HG03565 (cell line): ENCODE results near the gene TSHZ2.
"Not testable (repeated sequence)": the region's sequence is repeated elsewhere in the genome, so short reads cannot be mapped to it uniquely, and the experiment has no call there.

Experiments used
- ATAC-seq: cut with Tn5 transposase; IDR thresholded peaks from one replicate; pipeline ENCODE4 v1.9.1; 2021; ENCODE audit warnings: mild to moderate bottlenecking, moderate library complexity; ENCODE audit not compliant: unreplicated experiment

The TSHZ2 gene

DNA sequence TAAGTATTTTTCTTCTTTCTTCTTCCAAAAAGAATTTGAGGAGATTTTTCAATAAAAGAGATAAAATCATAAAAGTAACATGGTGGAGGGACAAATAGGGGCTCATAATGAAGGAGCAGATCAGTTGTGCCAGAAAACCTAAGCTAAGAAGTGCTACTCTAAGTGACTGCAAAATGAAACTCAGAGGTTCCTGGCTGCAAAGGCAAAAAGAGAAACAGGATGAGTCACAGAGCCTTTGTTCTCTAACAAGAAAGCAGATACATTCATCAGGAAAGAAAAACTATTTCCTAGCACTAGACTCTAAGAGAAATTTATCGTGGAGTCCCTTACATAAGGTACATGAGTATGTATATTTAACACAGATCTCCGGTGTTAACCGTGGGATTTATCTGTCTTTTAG, 49.8 kb downstream of the TSHZ2 start:
- no peak for ATAC-seq

DNA sequence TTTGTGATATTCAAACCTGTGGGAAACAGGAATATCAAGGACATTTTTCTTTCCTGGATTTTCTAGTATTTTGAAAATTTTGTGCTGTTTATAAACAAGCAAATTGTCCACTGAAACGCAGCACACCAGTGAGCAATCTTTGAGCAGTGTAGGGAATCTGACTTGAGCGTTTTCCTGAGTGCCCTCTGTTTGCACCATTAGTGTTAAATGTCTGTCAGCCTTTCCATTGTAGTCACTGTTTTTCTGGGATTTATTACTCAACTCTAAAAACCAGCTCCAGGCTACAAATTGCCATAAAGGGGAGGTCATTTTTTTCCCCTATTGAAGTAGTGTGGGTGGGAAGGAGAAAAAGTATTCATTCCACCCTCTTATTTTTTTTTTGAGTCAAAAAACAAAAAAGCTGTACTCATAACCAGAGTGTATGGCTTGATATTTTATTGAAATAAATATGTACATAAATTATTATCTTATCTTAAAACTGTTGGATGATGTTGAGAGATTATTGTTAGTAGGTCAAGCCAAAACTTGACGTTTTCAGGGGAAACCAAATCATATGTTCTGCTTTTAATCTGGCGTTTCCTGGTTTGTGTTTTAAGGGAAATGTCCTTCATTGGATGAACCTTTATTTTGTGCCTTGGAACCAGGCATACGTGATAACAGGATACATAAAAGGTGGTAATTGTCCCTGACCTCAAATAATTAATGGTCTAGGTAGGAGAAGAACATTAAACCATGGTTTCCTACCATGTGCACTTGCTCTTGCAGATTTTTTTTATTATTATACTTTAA, 51.8 kb downstream of the TSHZ2 start:
- no peak for ATAC-seq

DNA sequence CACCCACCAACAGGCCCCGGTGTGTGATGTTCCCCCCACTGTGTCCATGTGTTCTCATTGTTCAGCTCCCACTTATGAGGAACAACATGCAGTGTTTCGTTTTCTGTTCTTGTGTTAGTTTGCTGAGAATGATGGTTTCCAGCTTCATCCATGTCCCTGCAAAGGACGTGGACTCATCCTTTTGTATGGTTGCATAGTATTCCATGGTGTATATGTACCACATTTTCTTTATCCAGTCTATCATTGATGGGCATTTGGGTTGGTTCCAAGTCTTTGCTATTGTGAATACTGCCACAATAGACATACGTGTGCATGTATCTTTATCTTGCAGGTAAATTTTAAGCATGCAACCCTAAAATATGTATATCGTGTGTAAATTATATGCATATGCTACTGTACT, 52.5 kb downstream of the TSHZ2 start:
- ATAC-seq: not testable (repeated sequence)

DNA sequence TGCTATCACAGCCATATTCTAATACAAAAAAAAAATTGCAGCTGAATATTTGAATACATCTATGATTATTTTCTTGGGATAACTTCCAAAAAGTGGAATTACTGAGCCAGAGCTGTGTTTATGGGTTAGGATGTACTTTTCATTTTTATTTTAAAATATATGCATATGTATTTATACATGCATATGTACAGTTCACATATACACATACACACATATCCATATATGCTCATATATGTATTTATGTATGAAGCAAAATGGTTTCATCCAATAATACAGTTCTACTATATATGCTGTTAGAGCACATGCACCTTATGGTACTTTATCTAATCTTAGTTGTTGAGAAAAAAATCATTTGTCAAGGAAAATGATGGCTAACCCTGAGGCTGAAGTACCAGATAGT, 54.9 kb downstream of the TSHZ2 start:
- no peak for ATAC-seq

DNA sequence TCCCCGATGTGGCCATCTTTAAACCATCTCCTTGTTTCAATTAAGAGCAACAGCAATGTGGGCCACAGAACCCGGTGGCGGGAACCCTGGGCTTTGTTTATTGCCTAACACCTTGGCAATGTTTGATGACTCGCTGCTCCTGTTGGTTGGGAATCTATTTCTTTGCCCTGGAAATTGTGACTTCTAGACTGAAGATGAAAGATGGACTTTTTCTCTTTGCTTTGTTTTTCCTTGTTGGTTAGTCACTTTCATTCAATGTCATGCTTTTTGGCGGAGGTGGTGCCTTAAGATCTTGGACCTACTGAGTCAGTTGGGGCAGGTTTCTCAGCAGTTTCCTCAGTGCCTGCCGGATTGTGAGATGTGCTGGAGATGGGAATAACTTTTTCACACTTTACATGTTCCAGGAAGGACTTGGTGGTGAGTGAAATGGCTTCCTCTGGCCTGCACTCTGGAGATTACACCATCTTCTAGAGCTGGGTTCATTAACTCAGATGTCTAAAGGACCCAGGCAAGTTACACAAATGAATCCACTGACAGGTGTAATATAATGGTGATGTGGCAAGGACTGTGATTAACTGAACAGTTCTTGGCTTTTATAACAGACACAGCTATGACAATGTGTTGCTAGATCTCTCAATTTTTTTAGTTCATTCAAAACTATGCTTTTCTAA, 56.3 kb downstream of the TSHZ2 start:
- ATAC-seq: no peak

DNA sequence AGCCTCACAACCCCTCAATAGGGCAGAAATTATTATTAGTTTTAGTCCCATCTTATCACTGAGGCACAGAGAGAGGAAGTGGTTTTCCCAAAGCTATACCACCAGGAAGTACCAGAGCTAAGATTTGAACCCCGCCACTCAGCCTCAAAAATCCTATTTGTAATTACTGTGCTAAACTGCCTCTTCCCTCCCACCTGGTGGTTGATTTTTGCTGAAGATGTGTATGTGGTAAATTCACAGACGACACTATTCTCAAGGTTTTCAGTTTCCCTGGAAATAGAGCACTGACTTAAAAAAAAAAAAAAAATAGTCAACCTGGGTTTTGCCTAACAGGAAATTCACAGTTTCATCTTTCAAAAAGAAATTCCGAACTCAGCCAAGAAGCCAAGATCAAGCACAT, 57.9 kb downstream of the TSHZ2 start:
- no peak for ATAC-seq

DNA sequence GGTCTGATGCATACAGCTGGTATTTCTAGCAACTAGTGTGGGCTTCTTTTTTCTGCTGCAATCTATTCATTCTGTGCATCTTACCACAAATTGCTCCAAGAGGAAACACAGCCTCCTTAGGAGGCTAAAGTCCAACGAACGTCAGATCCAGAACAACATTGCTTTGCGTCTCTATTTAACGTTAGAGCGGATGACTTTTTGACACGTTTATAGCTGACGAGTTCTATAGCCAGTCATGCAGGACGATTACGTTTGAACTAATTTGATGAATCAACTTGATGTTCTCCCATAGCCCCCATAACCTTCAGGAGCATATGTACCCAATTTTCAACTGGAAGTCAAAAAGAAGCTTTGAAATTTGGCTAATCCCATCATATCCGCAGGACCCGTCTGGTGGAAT, 59.9 kb downstream of the TSHZ2 start:
- ATAC-seq: no peak

DNA sequence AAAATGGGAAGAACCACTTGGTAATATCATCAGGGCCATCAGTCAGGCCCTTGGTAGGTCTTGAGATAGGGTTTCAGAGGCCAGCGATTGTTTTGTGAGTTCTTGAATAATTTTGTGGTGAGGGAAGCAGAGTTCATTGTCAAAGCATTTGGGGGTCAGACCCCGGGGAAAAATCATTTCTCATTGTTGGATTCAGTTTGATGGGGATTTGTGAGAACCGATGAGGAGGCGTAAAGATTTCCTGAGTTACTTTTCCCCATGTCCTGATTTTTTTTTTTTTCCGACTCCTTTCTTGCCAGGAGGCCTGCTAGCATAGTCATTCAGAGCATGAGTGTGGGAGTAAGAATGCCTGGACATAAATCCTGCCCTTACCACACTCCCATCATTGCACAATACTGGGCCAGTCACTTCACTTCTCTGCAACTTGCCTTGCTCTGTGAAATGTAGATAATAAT, 60.3 kb downstream of the TSHZ2 start:
- ATAC-seq: no peak

DNA sequence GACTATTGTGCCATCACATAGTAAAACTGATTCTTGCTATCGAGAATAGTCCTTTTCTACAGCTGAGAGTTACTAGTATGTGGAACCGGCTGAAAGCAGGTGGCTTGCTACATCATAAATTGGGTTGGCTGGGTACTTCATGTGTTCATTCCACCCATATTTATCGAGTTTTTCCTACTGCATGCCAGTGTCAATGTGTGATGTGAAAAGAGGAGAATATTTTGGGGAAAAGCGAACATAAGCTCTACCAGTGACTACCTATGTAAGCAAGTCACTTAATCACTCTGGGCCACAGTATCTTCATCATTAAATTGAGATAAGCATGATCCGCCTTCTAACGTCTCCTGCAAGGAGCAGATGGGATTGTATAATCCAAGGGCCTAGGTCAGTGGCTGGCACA, 61.0 kb downstream of the TSHZ2 start:
- no peak for ATAC-seq

DNA sequence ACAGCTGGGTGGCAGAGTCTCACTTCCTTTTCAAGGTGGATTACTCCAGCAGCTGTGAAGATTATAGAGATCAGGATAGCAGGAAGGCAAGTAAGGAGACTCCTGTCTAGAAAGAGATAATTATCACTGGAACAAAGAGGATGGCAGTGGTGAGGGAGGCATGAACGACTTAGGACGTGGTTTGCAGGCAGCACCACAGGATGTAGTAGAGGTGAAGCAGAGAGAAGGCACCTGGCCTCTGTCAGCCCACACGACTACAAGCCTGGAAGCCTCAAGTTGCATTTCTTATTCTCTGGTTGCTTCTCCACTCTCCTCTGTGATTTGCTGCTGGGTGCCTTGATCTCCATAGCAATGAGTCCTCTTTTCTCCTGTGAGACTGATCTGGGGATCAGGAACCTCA, 62.7 kb downstream of the TSHZ2 start:
- ATAC-seq: no peak

DNA sequence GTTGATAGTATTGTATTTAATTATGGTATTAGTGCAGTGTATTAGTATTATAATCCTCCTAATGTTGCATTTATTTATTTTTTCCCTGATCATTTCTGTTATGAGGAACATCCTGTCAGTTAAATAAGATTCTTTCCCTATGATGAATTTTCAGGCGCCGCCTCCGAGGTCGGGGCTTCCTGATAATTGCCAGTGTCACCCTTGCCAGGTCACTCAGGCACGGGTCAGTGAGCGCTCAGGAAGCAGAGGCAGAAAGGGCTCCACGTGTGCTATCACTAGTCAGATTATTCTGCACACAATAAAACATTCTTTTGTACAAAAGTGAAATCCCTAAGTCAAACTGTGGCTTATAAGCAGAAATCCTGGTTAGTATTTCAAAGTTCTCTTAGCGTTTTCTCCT, 64.8 kb downstream of the TSHZ2 start:
- ATAC-seq: no peak

DNA sequence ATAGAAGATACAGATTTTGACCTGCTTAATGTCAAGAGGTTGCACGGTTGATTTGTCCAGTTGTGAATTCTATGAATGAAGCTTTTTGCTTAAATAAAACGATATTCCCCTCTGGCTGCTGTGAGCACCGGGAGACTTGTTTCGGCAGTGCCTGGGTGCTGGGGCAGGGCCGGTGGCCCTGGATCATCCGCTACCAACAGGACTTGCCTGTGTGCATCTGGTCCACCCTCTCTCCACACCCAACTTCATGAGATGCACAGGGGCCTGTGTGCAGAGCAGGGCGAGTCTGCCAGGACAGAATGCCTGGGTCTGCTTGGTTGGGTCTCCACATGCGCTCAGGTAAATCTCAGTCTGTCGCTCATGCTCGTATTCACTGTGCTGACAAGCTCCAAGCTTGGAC, 65.5 kb downstream of the TSHZ2 start:
- no peak for ATAC-seq

DNA sequence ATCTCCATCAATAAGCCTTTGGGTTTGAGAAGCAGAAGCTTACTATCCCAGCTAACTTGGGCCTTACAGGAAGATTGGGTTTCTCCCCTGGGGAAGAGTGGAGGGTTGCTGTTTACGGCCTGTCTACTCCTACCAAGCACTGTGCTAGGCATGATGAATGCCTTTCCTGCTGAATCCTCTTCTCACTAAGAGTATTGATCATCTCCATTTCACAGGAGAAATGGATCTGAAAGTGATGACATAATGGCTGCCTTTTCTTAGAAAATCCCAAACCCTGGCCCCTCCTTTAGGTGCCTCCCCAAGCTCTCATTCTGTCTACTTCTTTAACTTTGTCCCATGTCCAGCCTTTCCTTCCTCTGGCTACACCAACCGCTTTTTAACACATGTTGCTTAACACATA, 66.1 kb downstream of the TSHZ2 start:
- ATAC-seq: no peak

DNA sequence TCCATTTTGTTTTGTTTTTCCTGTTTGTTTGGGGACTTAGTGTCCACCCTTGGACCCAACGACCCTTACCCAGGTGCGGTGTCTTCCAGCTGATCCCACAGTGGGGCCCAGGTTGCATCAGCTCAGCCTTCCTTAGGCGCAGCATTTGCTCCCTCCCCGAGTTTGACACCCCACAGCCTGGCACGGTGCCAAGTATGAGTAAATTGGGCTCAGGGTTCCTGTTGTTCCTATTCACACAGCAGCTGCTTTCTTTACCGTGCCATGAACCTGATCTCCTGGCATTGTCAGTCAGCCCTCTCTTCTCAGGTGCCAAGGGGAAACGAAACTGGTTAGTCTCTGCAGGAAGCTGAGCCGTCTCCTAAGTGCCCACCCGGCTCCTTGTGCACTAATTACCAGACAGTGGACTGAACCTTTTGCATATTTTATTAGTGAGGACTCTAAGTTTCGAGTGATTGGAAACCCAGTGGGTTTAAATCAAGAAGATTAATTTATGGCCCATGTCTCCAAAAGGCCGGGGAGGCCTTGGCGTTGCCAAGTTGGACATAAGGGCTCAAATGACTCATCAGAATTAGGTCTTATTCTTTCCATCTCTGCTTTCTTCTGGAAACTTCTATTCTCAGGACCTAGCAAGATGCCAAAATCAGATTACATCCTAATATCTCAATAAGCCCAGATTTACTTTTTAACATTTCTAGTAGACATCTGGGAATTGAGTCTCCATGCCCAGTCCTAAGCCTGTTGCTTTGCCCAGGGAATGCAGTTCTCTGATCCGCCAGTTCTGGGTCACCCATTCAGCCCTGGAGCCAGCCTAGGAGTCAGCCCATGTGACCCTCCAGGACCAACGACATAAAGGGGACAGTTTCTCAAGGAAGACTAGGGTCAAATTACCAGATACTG, 68.8 kb downstream of the TSHZ2 start:
- no peak for ATAC-seq

DNA sequence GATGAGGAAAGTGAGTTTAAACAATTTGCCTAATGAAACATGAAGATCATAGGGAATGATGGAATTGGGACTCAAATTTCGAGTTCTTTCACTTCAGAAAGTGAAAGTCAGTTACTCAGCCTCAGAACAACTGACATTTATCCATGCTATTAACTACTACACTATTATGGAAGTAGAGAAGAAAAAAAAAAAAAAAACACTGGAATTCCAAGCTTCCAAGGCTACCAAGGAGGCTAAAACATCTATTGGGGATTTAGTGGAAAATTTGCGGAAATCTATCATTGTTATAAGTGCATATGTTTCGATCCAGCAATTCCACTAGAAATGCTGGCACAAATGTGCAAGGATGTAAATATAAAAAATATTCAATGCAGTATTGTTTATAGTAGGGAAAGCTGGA, 70.4 kb downstream of the TSHZ2 start:
- ATAC-seq: no peak

DNA sequence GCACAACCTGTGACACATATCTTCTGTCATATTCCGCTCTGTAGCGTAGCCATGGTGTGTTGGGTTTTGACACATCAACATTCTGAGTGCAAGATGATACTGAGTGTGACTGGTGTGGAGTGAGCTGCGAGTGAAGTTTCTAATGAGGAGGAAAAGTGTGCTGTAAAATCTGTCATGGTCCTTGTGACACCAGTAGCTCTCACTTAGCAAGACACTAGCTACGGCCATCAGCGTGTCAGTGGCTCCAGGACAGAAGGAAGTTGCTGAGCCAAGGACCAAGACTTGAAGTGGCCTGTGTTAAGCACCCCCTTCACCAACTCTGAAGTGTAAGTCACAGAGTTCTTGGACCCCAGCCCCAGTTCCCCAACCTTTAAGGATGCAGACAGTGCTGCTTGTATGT, 72.1 kb downstream of the TSHZ2 start:
- ATAC-seq: no peak

DNA sequence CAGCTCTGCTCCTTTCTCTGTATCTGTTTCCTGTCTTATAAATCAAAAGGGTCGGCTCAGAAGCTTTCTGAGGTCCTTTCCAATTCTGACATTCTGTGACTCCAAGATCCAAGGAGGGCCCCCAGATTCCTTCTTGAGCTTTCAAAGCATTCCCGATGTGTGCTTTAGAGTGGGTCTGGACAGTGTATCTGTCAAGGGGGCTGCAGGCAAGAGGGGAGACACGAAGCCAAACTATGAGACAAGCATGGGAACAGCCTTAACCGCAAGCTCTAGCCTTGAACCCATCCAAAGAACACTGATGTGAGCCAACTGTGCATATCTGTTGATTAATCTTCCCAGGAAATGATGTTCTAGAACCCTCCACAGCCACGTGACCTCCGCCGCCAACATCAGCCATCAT, 73.8 kb downstream of the TSHZ2 start:
- ATAC-seq: no peak

DNA sequence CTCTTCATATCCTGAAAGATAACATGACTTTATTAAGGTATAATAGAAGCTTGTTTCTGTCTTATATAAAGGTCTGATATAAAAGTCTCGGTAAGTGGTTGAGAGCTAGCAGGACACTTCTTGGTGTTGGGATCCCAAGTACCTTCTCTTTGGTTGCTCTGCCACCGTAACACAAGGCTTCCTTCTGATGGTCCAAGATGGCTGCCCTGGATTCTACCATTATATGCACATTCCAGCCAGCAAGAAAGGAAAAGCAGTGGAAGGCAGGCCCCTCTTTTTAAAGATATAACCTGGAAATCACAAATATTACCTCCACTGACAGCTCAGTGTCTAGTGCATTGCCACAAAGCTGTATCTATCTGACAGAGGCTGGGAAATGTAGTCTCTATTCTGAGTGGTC, 75.0 kb downstream of the TSHZ2 start:
- ATAC-seq: no peak

DNA sequence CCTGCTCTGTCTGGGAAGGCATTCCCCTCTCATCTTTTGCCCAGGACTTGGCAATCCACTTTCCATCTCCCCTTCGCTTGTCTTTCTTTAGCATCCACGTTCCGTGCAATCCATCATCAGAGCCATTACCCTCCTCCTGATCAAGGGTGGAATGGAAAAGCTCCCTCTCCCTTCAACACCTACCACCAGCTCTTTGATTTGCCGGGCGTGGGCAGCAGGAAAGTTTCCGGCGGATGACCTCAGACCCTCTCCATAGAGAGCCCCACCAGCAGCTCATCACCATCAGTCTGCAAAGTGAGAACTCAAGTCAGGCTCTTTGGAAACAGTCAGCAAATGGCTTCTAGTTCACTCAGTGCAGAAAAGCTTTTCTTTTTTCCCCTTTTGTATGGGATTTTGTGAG, 76.2 kb downstream of the TSHZ2 start:
- no peak for ATAC-seq

DNA sequence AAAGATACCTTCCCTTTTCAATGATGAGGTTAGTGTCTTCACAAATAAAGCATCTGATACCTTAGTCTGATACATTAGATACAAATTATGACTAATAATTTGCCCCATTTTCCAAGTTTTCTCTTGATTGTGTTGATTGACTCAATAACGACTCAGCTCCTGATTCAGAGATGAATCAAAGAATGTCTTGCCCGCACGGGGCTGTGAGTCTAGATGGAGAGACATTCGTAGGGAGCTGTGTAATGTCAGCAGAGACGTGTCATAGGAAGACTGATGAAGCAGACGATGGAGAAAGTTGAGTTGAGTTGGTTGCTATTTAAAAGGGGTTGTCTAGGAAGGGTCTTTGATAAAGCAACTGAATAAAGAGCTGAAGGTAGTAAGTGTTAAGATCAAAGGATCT, 78.2 kb downstream of the TSHZ2 start:
- ATAC-seq: no peak

DNA sequence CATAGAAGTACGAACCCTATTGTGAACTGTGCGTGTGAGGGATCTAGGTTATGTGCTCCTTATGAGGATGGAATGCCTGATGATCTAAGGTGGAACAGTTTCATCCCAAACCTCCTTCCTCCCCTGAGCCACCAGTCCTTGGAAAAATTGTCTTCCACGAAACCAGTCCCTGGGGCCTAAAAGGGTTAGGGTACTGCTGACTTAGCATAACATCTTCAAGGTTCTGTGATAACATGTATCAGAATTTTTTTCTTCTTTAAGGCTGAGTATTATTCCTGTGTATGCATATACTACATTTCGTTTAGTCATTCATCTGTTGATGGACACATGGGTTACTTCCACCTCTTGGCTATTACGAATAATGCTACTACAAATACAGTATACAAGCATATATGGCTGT, 80.2 kb downstream of the TSHZ2 start:
- no peak for ATAC-seq

DNA sequence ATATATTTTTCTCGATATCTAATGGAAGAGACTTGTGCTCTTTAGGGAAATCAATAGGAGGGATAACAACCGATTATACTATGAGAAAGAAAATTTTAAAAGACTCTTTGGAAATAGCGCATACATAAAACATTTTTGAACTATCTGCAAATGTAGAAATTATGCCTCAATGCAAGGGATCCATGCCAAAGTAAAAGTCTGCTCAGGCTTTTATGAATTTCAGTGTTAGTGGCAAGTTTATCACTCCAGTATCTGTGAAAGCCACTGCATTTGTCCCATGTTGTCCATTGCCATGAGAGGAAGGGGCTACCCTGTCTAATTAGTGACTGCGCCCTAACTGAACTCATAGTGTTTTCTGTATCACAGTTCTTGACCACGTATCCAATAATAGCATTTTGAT, 81.4 kb downstream of the TSHZ2 start:
- no peak for ATAC-seq
